Stimulated activated CD4-positive, alpha-beta T cell treated with anti-CD3 and anti-CD28 coated beads, TNF-alpha, amount 100 ng/mL, for 48 hours (primary cell): ENCODE data around the gene SEPTIN2.
"Not testable (repeated sequence)": the region's sequence is repeated elsewhere in the genome, so short reads cannot be mapped to it uniquely, and the experiment has no call there.

Source experiments
- DNase-seq, 3 donors: peaks; one replicate each; pipeline ENCODE4 v3.0.0-alpha.2; 2020; ENCODE audit warnings: low read depth in 3 of 3

Gene SEPTIN2

DNA sequence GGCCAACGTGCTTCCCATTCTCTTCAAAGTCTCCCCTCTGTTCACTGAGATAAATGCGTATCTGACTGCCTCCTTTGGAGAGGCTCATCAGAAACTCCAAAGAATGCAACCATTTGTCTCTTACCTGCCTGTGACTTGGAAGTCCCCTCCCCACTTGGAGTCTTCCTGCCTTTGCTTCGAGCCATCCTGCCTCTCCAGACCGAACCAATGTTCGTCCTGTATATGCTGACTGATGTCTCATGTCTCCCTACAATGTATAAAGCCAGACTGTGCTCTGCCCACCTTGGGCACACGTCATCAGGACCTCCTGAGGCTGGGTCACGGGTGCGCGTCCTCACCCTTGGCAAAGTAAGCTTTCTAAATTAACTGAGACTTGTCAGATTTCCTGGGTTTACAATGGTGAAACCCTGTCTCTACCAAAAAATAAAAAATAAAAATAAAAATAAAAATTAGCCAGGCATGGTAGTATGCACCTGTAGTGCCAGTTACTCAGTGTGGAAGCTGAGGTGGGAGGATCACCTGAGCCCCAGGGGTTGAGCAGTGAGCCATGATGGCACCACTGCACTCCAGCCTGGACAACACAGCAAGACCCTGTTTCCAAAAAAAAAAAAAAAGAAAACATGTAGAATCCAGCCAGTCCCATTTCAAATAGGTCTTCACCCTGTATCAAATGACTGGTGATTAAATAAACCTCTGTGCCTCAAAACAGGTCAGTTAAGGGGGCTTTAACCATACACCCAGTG is 29.2 kb upstream of the SEPTIN2 start:
- no peak for DNase-seq

- no peak for DNase-seq
Measured at GRCh38 chr2:241288324-241288888, 27.3 kb upstream of the SEPTIN2 start.

- no peak for DNase-seq
Measured at GRCh38 chr2:241289053-241289452, 26.7 kb upstream of the SEPTIN2 start.

GRCh38 chr2:241289597-241289996 is 26.1 kb upstream of the SEPTIN2 start:
- DNase-seq, result no peak

- DNase-seq, result no peak
Measured at GRCh38 chr2:241291153-241291552, 24.6 kb upstream of the SEPTIN2 start.

DNA sequence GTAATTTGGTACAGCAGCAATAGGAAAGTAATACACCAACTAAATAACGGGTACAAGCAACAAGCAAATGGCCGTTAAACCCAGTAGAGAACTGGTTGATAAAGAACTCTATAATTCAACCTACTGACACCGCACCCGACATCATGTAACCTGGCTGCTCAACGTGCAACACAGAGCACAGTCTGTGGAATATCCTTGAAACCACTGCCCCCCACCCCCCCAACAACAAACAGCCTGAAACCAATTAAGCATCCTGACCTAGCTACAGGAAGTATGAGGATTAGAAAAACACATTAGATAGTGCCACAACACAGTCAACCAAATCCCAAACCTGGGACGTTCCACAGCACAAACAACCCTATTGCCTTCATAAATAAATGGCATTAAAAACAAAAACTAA is 23.7 kb upstream of the SEPTIN2 start:
- no peak for DNase-seq

DNA sequence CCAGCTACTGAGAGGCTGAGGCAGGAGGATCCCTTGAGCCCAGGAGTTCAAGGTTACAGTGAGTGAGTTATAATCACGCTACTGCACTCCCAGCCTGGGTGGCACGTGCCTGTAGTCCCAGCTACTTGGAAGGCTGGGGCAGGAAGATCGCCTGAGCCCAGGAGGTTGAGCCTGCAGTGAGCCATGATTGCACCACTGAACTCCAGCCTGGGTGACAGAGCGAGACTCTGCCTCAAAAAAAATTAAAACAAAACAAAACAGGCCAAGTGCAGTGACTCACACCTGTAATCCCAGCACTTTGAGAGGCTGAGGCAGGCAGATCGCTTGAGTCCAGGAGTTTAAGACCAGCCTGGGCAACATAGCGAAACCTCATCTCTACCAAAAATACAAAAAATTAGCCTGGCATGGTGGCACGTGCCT is 22.3 kb upstream of the SEPTIN2 start:
- not testable (repeated sequence) for DNase-seq

GRCh38 chr2:241295326-241296095 is 20.2 kb upstream of the SEPTIN2 start:
- no peak for DNase-seq

GRCh38 chr2:241296767-241297166 is 19.0 kb upstream of the SEPTIN2 start:
- DNase-seq, result no peak

DNA sequence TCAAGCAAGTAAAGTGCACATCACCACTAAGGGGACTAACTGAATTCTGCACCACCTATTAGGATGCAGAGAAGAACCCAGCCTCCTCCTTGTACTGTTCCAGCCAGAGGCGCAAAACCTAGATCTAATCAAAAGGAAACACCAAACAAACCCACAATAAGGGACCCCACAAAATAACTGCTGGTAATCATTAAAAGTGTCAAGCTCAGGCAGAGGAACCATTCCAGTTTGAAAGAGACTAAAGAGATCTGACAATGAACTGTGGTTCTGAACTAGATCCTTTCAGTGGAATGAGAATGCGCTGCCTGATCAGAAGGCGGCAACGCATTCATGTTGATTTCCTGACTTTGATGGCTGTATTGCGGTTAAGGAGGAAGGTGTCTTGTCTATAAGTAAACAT is 17.1 kb upstream of the SEPTIN2 start:
- DNase-seq, result no peak

- DNase-seq, result peak in 1 of 3 donors; percentile 13
Measured at GRCh38 chr2:241300000-241300399, 15.7 kb upstream of the SEPTIN2 start.

GRCh38 chr2:241302083-241302482 is 13.6 kb upstream of the SEPTIN2 start:
- no peak for DNase-seq

GRCh38 chr2:241302759-241303651 is 12.7 kb upstream of the SEPTIN2 start:
- DNase-seq, result no peak

DNA sequence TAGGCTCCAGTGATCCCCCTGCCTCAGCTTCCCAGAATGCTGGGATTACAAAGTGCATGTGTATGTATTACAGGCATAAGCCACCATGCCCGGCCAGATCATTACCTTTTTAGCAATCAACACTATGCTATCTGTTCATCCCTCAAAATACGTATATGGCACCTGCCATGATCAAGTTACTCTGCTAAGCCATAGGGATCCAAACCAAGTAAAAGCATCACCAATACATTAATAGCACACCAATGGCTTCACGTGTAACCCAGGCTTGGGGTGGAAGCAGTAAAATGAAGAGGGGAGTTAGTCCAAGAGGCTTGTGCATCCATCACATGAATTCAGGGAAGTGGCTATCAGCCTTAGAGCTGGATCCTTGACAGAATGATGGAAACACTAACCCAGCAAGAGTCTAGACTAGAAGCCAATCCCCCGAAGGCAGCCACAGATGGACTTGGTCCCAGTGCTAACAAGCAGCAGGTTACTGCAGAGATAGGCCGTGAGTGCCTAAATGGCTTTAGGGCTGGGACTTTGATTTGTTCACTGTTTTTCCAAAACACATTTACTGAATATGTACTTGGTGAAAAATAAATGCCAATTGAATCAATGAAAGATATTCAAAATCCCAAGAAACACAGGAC is 11.6 kb upstream of the SEPTIN2 start:
- DNase-seq, result no peak

GRCh38 chr2:241307055-241307454 is 8.7 kb upstream of the SEPTIN2 start:
- no peak for DNase-seq

DNA sequence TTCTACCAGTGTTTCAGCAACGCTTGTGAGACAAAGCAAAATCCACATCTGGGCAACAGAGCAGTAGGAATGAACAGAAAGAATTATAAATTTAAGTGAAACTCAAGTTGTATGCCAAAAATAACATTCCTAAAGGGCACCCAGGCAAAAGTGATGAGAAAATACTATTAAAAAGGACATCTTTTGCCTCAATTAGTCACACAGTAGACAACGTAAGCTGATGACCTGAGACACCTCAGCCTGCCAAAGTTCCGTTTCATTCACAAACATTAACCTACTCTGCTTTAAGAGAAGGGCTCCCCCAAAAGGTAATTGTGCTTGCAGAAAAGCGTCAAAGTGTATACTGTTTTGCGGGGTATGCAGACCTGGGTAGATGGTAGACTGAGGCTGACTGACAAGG is 7.5 kb upstream of the SEPTIN2 start:
- DNase-seq, result no peak

- DNase-seq, result no peak
Measured at GRCh38 chr2:241308832-241309500, 6.8 kb upstream of the SEPTIN2 start.

DNA sequence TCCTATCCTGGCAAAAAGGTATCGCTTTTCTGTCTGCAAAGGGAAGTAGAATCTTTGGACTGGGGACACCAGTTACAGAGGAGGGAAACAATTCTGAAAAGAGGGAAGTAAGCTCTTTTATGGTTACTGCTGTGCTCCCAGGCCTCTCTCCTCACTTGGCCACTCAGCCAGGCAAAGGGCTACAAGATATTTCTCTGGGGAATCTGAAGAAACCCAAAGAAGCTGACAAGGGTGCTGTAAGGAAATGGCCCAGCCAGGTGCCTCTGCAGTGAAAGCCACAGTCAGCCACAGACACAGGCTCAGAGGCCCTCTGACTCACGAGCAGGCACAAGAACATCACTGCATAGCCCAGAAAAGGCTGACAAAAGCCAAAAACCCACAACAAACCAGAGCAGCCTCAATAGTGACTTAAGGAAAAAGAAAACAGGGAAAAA is 6.0 kb upstream of the SEPTIN2 start:
- DNase-seq, result peak; percentile 36 to 43 (median 41)

DNA sequence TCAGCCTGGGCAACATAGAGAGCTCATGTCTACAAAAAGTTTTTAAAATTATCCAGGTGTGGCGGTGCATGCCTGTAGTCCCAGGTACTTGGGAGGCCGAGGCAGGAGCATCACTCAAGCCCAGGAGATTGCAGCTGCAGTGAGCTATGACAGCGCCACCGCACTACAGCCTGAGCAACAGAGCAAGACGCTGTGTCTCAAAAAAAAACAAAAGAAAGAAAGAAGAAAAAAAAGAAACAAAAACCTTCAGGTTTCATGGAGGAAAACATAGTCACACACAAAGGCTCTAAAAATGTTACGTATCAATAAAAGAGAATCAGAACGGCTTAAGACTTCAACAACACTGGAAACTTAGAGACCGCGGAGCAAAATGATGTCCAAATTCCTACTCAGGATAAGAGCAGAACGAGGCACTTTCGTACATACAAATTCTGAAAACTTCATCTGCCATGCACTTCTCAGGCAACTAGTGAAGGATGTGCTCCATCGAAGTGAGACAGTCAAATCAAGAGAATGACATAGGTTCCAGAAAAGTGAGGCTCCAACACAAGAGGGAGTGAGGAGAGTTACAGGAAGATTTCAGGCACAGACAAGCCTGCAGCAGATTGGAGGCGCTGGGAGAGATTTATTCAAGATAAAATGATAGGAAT is 4.7 kb upstream of the SEPTIN2 start:
- no peak for DNase-seq

GRCh38 chr2:241312082-241312481 is 3.6 kb upstream of the SEPTIN2 start:
- DNase-seq, result no peak
